Fibroblast of lung (primary cell): ENCODE results near the gene RIBC2. TPM values are rescaled to one million over a fixed set of nuclear protein-coding genes. Genes with fewer than 3 reads are reported as not detected.

Experiments used
- DNase-seq, 2 donors: peaks; one replicate each; pipeline versions ENCODE4 v3.0.0 to v3.0.0-alpha.2; 2010; ENCODE audit warnings: low read depth in 2 of 2
- H2AFZ ChIP-seq: 2 replicates; pipeline ENCODE4 v1.5.1; 2012; ENCODE audit warnings: low read length, control low read depth, inconsistent platforms
- H3K27ac ChIP-seq: 2 replicates; pipeline ENCODE4 v1.5.1; 2011; ENCODE audit warnings: low read length, control low read depth; ENCODE audit not compliant: insufficient read depth
- H3K27me3 ChIP-seq: 2 replicates; pipeline ENCODE4 v1.5.1; 2011; ENCODE audit warnings: mild to moderate bottlenecking, low read length; ENCODE audit not compliant: control insufficient read depth, insufficient read depth
- H3K36me3 ChIP-seq: 2 replicates; pipeline ENCODE4 v1.5.1; 2011; ENCODE audit warnings: low read length; ENCODE audit not compliant: control insufficient read depth, insufficient read depth
- H3K4me1 ChIP-seq: 2 replicates; pipeline ENCODE4 v1.5.1; 2011; ENCODE audit warnings: low read length; ENCODE audit not compliant: control insufficient read depth, insufficient read depth; ENCODE audit errors: extremely low read depth
- H3K4me2 ChIP-seq: 2 replicates; pipeline ENCODE4 v1.5.1; 2011; ENCODE audit warnings: low read length, control low read depth; ENCODE audit not compliant: insufficient read depth; ENCODE audit errors: extremely low read depth
- H3K4me3 ChIP-seq, 4 experiments: fragments of 200-600 bp in 1 of 4; sonication (generic) in 1 of 4; replicated peaks in 1 of 4; 2 replicates each; pipeline ENCODE4 v1.5.1; 2011 to 2016; ENCODE audit warnings: low read length in 4 of 4, low read depth in 3 of 4, mild to moderate bottlenecking in 3 of 4, control low read depth in 2 of 4, inconsistent platforms in 1 of 4, mixed read lengths in 1 of 4; ENCODE audit not compliant: insufficient read depth in 1 of 4; ENCODE audit errors: control extremely low read depth in 1 of 4
- H3K79me2 ChIP-seq: 2 replicates; pipeline ENCODE4 v1.5.1; 2012; ENCODE audit warnings: mild to moderate bottlenecking, low read length, inconsistent platforms; ENCODE audit not compliant: control insufficient read depth, insufficient read depth
- H3K9ac ChIP-seq: 2 replicates; pipeline ENCODE4 v1.5.1; 2011; ENCODE audit warnings: mild to moderate bottlenecking, low read length, control low read depth; ENCODE audit not compliant: insufficient read depth
- H3K9me3 ChIP-seq: 2 replicates; pipeline ENCODE4 v1.5.1; 2012; ENCODE audit warnings: low read depth, low read length; ENCODE audit not compliant: control insufficient read depth, insufficient read depth
- H4K20me1 ChIP-seq: 2 replicates; pipeline ENCODE4 v1.5.1; 2011; ENCODE audit warnings: low read length; ENCODE audit not compliant: control insufficient read depth, insufficient read depth; ENCODE audit errors: extremely low read depth
- CTCF ChIP-seq, 2 donors: IDR thresholded peaks in 1 of 2; conservative IDR thresholded peaks in 1 of 2; 1 replicate in 1 of 2; 2 replicates in 1 of 2; pipeline ENCODE4 v1.5.1; 2011 to 2012; ENCODE audit warnings: low read length in 2 of 2, control low read depth in 1 of 2, inconsistent platforms in 1 of 2, low read depth in 1 of 2, mild to moderate bottlenecking in 1 of 2
- EZH2 ChIP-seq: IDR thresholded peaks from 2 replicates; pipeline ENCODE4 v1.5.1; 2012; ENCODE audit warnings: low read length, control low read depth, mild to moderate bottlenecking; ENCODE audit errors: missing control alignments
- polyA plus RNA-seq, 2 donors: library from polyadenylated mRNA; depleted of rRNA in 1 of 2; stranded (reverse) in 1 of 2; unstranded in 1 of 2; fragments of >200 nt; gene quantifications; 2 replicates each; pipeline ENCODE4 v1.2.1, GENCODE V29; 2011 to 2012; ENCODE audit warnings: missing spikeins in 1 of 2
- total RNA-seq: library from RNA; depleted of rRNA; stranded (reverse); fragments of >200 nt; gene quantifications from 2 replicates; pipeline ENCODE4 v1.2.1, GENCODE V29; 2014

RIBC2 gene
- total and polyA plus RNA-seq, 2 donors (not counting 1 experiment from before 2014, with no cell fraction given), result 1.6 TPM; not detected in 1

DNA sequence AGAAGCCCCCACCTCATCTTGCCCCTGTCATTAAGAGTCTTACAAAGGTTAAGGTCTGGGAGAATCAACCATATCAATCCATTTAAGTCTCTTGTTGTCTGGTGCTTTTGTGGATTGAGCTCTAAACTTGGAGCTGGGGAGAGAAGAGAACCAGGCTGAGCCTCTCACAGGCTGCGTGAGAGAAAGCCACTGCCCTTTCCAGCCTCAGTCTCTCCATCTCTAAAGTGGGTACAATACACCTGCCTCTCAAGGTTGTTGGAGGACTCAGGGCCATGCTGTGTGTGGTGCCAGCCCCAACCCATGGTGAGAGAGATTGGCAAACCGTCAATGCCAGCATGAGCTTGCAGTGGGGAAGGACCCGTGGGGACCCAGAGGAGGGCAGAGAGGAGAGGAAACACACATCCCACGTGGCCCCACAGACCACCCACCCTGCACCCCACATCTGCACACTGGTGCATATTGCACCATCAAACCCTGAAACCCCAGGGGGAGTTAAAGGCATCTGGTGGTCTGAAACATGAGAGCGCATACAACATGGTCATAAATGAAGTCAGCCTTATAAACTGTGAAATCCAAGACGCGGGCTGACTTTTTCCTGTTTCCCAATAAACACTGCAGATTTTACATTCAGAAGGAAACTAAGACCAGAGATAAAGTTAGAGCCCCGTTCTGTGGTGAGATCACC is 61.7 kb downstream of the RIBC2 start:
- Histone ChIP-seq H3K4me1 (peaks cover 3% of the 10 kb centered on the region), H2AFZ (no peak overlapping the region), H3K9ac (no peak overlapping the region), H3K79me2 (no peaks in the 10 kb centered on the region), H3K9me3 (no peaks in the 10 kb centered on the region), H3K4me3 (no peak overlapping the region), H3K36me3 (no peaks in the 10 kb centered on the region), H3K4me2 (no peak overlapping the region), H3K27ac (no peak overlapping the region), H4K20me1 (no peaks in the 10 kb centered on the region), H3K27me3 (peaks cover 2% of the 10 kb centered on the region)
- TF ChIP-seq EZH2 (no peak), CTCF (conservative IDR thresholded peaks at IDR 0.05 in 1 of 2, IDR thresholded peaks at IDR 0.05 in 1 of 2; ENCODE audit: low read depth in 1 of 2, low read length in 2 of 2) (no peak)
- peak in 1 of 2 donors; percentile 58 for DNase-seq

- DNase-seq, result no peak
- Histone ChIP-seq H2AFZ (no peak overlapping the region), H3K27ac (no peak overlapping the region), H3K9me3 (no peaks in the 10 kb centered on the region), H3K4me1 (peaks cover 3% of the 10 kb centered on the region), H3K9ac (no peak overlapping the region), H3K4me2 (no peak overlapping the region), H4K20me1 (no peaks in the 10 kb centered on the region), H3K36me3 (no peaks in the 10 kb centered on the region), H3K27me3 (peaks cover 2% of the 10 kb centered on the region), H3K79me2 (no peaks in the 10 kb centered on the region), H3K4me3 (no peak overlapping the region)
- TF ChIP-seq CTCF (conservative IDR thresholded peaks at IDR 0.05 in 1 of 2, IDR thresholded peaks at IDR 0.05 in 1 of 2; ENCODE audit: low read depth in 1 of 2, low read length in 2 of 2), result no peak
- TF ChIP-seq EZH2, result no peak
Observed at GRCh38 chr22:45475851-45476514, 62.5 kb downstream of the RIBC2 start.

- Histone ChIP-seq H3K36me3 (no peaks in the 10 kb centered on the region), H3K4me2 (no peak overlapping the region), H3K4me3 (no peak overlapping the region), H4K20me1 (no peaks in the 10 kb centered on the region), H3K79me2 (no peaks in the 10 kb centered on the region), H3K9ac (no peak overlapping the region), H3K27me3 (peaks cover 2% of the 10 kb centered on the region), H3K4me1 (peaks cover 3% of the 10 kb centered on the region), H3K27ac (no peak overlapping the region), H3K9me3 (no peaks in the 10 kb centered on the region), H2AFZ (no peak overlapping the region)
- peak in 1 of 2 donors; percentile 33 for DNase-seq
- TF ChIP-seq EZH2, result no peak
- no peak for TF ChIP-seq CTCF (conservative IDR thresholded peaks at IDR 0.05 in 1 of 2, IDR thresholded peaks at IDR 0.05 in 1 of 2; ENCODE audit: low read depth in 1 of 2, low read length in 2 of 2)
Observed at GRCh38 chr22:45476814-45477213, 63.3 kb downstream of the RIBC2 start.
